GM23248 (cell line): ENCODE measurements around the gene SRCIN1. TPM values are rescaled to one million over a fixed set of nuclear protein-coding genes. Genes with fewer than 3 reads are reported as not detected.

Source experiments
- DNase-seq: peaks from one replicate; pipeline ENCODE4 v3.0.0-alpha.2; 2015
- H2AFZ ChIP-seq: fragments of 200-600 bp; sonication (generic); 2 replicates; pipeline ENCODE4 v1.6.1; 2016; ENCODE audit warnings: antibody characterized with exemption
- H3F3A ChIP-seq: fragments of 200-600 bp; sonication (generic); 2 replicates; pipeline ENCODE4 v1.6.1; 2016; ENCODE audit warnings: mild to moderate bottlenecking, antibody characterized with exemption, mixed run types; ENCODE audit not compliant: insufficient read depth
- H3K27ac ChIP-seq: fragments of 200-600 bp; sonication (generic); 2 replicates; pipeline ENCODE4 v1.5.1; 2016; ENCODE audit warnings: mild to moderate bottlenecking
- H3K27me3 ChIP-seq: fragments of 200-600 bp; sonication (generic); replicated peaks from 2 replicates; pipeline ENCODE4 v1.6.1; 2016; ENCODE audit warnings: mild to moderate bottlenecking; ENCODE audit not compliant: insufficient read depth
- H3K36me3 ChIP-seq: fragments of 200-600 bp; sonication (generic); 2 replicates; pipeline ENCODE4 v1.6.1; 2016; ENCODE audit warnings: low read depth, mild to moderate bottlenecking
- H3K4me1 ChIP-seq: fragments of 200-600 bp; sonication (generic); 2 replicates; pipeline ENCODE4 v1.6.1; 2016; ENCODE audit warnings: mild to moderate bottlenecking; ENCODE audit not compliant: insufficient read depth
- H3K4me2 ChIP-seq: fragments of 200-600 bp; sonication (generic); one replicate; pipeline ENCODE4 v1.6.1; 2016; ENCODE audit warnings: mild to moderate bottlenecking; ENCODE audit not compliant: unreplicated experiment
- H3K4me3 ChIP-seq: fragments of 200-600 bp; sonication (generic); 2 replicates; pipeline ENCODE4 v1.5.1; 2016; ENCODE audit warnings: mild to moderate bottlenecking
- H3K79me2 ChIP-seq: fragments of 200-600 bp; sonication (generic); 2 replicates; pipeline ENCODE4 v1.6.1; 2016; ENCODE audit warnings: mild to moderate bottlenecking; ENCODE audit not compliant: insufficient read depth
- H3K9ac ChIP-seq: fragments of 200-600 bp; sonication (generic); 2 replicates; pipeline ENCODE4 v1.6.1; 2016; ENCODE audit warnings: mild to moderate bottlenecking
- H3K9me2 ChIP-seq: fragments of 200-600 bp; sonication (generic); 2 replicates; pipeline ENCODE4 v1.6.1; 2016; ENCODE audit warnings: mixed run types, mild to moderate bottlenecking, moderate library complexity; ENCODE audit not compliant: insufficient read depth
- H3K9me3 ChIP-seq: fragments of 200-600 bp; sonication (generic); one replicate; pipeline ENCODE4 v1.6.1; 2017; ENCODE audit warnings: low read depth
- H4K20me1 ChIP-seq: fragments of 200-600 bp; sonication (generic); 2 replicates; pipeline ENCODE4 v1.6.0; 2016; ENCODE audit not compliant: insufficient read depth
- EZH2 ChIP-seq: fragments of 200-600 bp; sonication (generic); IDR thresholded peaks from 2 replicates; pipeline ENCODE4 v1.6.1; 2018; ENCODE audit warnings: antibody characterized with exemption, mild to moderate bottlenecking; ENCODE audit not compliant: insufficient read depth, poor library complexity, severe bottlenecking
- EZH2phosphoT487 ChIP-seq: fragments of 200-600 bp; sonication (generic); IDR thresholded peaks from 2 replicates; pipeline ENCODE4 v1.6.1; 2018; ENCODE audit warnings: antibody characterized with exemption, moderate library complexity, mild to moderate bottlenecking, low read depth; ENCODE audit not compliant: insufficient read depth
- WGBS, 2 experiments: methylation state at CpG; one replicate each; pipeline ENCODE4 v1.1.6; 2015 to 2017; ENCODE audit warnings: low lambda C conversion rate in 2 of 2, low coverage in 1 of 2; ENCODE audit errors: missing lambda C conversion rate in 2 of 2; 5-methylcytosine and 5-hydroxymethylcytosine counted together
- in situ Hi-C: fragments of 300-500 bp; cut with MboI; formaldehyde crosslinking; loops from 2 replicates; pipeline ENCODE4 v1.15.0; 2020
- polyA plus RNA-seq: library from polyadenylated mRNA; unstranded; fragments of >200 nt; fragmentation: Nextera tagmentation; extraction: Ambion mirVana; gene quantifications from 2 replicates; pipeline ENCODE4 v1.2.1, GENCODE V29; 2016
- total RNA-seq: library from RNA; depleted of rRNA; stranded (reverse); fragments of >200 nt; shearing (Covaris generic); gene quantifications from 2 replicates; pipeline ENCODE4 v1.2.3, GENCODE V29; 2014

SRCIN1 gene
- total and polyA plus RNA-seq, 2 experiments from 2014 or later: not detected

- no peaks in the 10 kb centered on the region for H3F3A ChIP-seq
- H3K79me2 ChIP-seq: no peaks in the 10 kb centered on the region
- in situ Hi-C loops: no loop called here
- no peaks in the 10 kb centered on the region for H3K9me3 ChIP-seq
- TF ChIP-seq EZH2phosphoT487: no peak
- no peak for TF ChIP-seq EZH2
- no peak overlapping the region for H3K9ac ChIP-seq
- 31 to 34% methylated on average over 8 of the region's 8 CpGs for WGBS, 2 experiments
- H3K27ac ChIP-seq: no peak overlapping the region
- no peak overlapping the region for H2AFZ ChIP-seq
- DNase-seq: peak; percentile 92
- no peaks in the 10 kb centered on the region for H4K20me1 ChIP-seq
- H3K4me1 ChIP-seq: no peaks in the 10 kb centered on the region
- H3K27me3 ChIP-seq: no peaks in the 10 kb centered on the region
- H3K9me2 ChIP-seq: no peaks in the 10 kb centered on the region
- H3K4me2 ChIP-seq: no peak overlapping the region
- no peaks in the 10 kb centered on the region for H3K36me3 ChIP-seq
- no peak overlapping the region for H3K4me3 ChIP-seq
Observed at GRCh38 chr17:38550661-38551060, 55.1 kb downstream of the SRCIN1 start.

GRCh38 chr17:38549285-38549684 is 56.5 kb downstream of the SRCIN1 start:
- DNase-seq: no peak
- H4K20me1 ChIP-seq: no peaks in the 10 kb centered on the region
- no peaks in the 10 kb centered on the region for H3K79me2 ChIP-seq
- H3K27me3 ChIP-seq: no peaks in the 10 kb centered on the region
- H3K9me3 ChIP-seq: no peaks in the 10 kb centered on the region
- no peak overlapping the region for H3K9ac ChIP-seq
- TF ChIP-seq EZH2: no peak
- TF ChIP-seq EZH2phosphoT487: no peak
- no peaks in the 10 kb centered on the region for H3K36me3 ChIP-seq
- 77 to 87% methylated on average over 4 of the region's 4 CpGs for WGBS, 2 experiments
- no peaks in the 10 kb centered on the region for H3K4me1 ChIP-seq
- H3F3A ChIP-seq: no peaks in the 10 kb centered on the region
- H3K9me2 ChIP-seq: no peaks in the 10 kb centered on the region
- no peak overlapping the region for H3K4me2 ChIP-seq
- in situ Hi-C loops: no loop called here
- no peak overlapping the region for H2AFZ ChIP-seq
- H3K4me3 ChIP-seq: no peak overlapping the region
- H3K27ac ChIP-seq: no peak overlapping the region

- Histone ChIP-seq H3F3A (no peaks in the 10 kb centered on the region), H3K9me2 (no peaks in the 10 kb centered on the region), H3K4me1 (no peaks in the 10 kb centered on the region), H3K9me3 (no peaks in the 10 kb centered on the region), H3K27me3 (no peaks in the 10 kb centered on the region), H3K79me2 (no peaks in the 10 kb centered on the region), H2AFZ (no peak overlapping the region), H4K20me1 (no peaks in the 10 kb centered on the region), H3K4me2 (no peak overlapping the region), H3K4me3 (no peak overlapping the region), H3K36me3 (no peaks in the 10 kb centered on the region), H3K9ac (no peak overlapping the region), H3K27ac (no peak overlapping the region)
- in situ Hi-C loops: no loop called here
- TF ChIP-seq EZH2: no peak
- TF ChIP-seq EZH2phosphoT487: no peak
- 82 to 86% methylated on average over 9 to 12 of the region's 12 CpGs for WGBS, 2 experiments
- DNase-seq: no peak
Observed at GRCh38 chr17:38547444-38547843, 58.3 kb downstream of the SRCIN1 start.

GRCh38 chr17:38546396-38546795 is 59.4 kb downstream of the SRCIN1 start:
- H3K9me2 ChIP-seq: no peaks in the 10 kb centered on the region
- no peak overlapping the region for H3K9ac ChIP-seq
- H3K36me3 ChIP-seq: no peaks in the 10 kb centered on the region
- no peaks in the 10 kb centered on the region for H4K20me1 ChIP-seq
- H3F3A ChIP-seq: no peaks in the 10 kb centered on the region
- no peaks in the 10 kb centered on the region for H3K9me3 ChIP-seq
- TF ChIP-seq EZH2: no peak
- no peak for TF ChIP-seq EZH2phosphoT487
- DNase-seq: no peak
- no peaks in the 10 kb centered on the region for H3K4me1 ChIP-seq
- no peak overlapping the region for H2AFZ ChIP-seq
- H3K4me3 ChIP-seq: no peak overlapping the region
- in situ Hi-C loops: no loop called here
- no peaks in the 10 kb centered on the region for H3K79me2 ChIP-seq
- no peak overlapping the region for H3K27ac ChIP-seq
- 81 to 82% methylated on average over 11 of the region's 11 CpGs for WGBS, 2 experiments
- no peak overlapping the region for H3K4me2 ChIP-seq
- H3K27me3 ChIP-seq: no peaks in the 10 kb centered on the region
